Raji (cell line): ENCODE measurements around the gene ACR.

Experiments used
- POLR2A ChIP-seq: IDR thresholded peaks from 2 replicates; pipeline ENCODE4 v1.6.1; 2011; ENCODE audit warnings: low read depth, low read length, control low read depth; ENCODE audit not compliant: insufficient read depth

ACR gene

GRCh38 chr22:50737728-50738648 lies at the start of gene ACR:
Gene ACR, plus strand, starts transcription at chr22:50738204. Its CDS starts 32 bp downstream, at chr22:50738236.
- TF ChIP-seq POLR2A: no peak

GRCh38 chr22:50688448-50688847 lies 49.6 kb upstream of the ACR start:
- no peak for TF ChIP-seq POLR2A

GRCh38 chr22:50691521-50691920 lies 46.5 kb upstream of the ACR start:
- TF ChIP-seq POLR2A: no peak

GRCh38 chr22:50693462-50693861 lies 44.5 kb upstream of the ACR start:
- no peak for TF ChIP-seq POLR2A

GRCh38 chr22:50694099-50694605 lies 43.9 kb upstream of the ACR start:
- no peak for TF ChIP-seq POLR2A

GRCh38 chr22:50694766-50695420 lies 43.1 kb upstream of the ACR start:
- no peak for TF ChIP-seq POLR2A

GRCh38 chr22:50695421-50696250 lies 42.4 kb upstream of the ACR start:
- TF ChIP-seq POLR2A: no peak

- no peak for TF ChIP-seq POLR2A
These were observed 41.7 kb upstream of the ACR start for GRCh38 chr22:50696251-50696798.

- no peak for TF ChIP-seq POLR2A
These were observed 41.0 kb upstream of the ACR start for GRCh38 chr22:50696799-50697561.

GRCh38 chr22:50697667-50698506 lies 40.1 kb upstream of the ACR start:
- no peak for TF ChIP-seq POLR2A

GRCh38 chr22:50698546-50698945 lies 39.5 kb upstream of the ACR start:
- no peak for TF ChIP-seq POLR2A

- TF ChIP-seq POLR2A: no peak
These were observed 38.8 kb upstream of the ACR start for GRCh38 chr22:50699001-50699755.
